Fibroblast of skin of left biceps (primary cell): Measurements from ENCODE around the gene OR1M1.
"Not testable (repeated sequence)": the region's sequence is repeated elsewhere in the genome, so short reads cannot be mapped to it uniquely, and the experiment has no call there.

Source experiments
- DNase-seq, 2 experiments: peaks; one replicate each; pipeline ENCODE4 v3.0.0-alpha.2; 2013; ENCODE audit warnings: low read depth in 2 of 2

OR1M1 gene, protein sequence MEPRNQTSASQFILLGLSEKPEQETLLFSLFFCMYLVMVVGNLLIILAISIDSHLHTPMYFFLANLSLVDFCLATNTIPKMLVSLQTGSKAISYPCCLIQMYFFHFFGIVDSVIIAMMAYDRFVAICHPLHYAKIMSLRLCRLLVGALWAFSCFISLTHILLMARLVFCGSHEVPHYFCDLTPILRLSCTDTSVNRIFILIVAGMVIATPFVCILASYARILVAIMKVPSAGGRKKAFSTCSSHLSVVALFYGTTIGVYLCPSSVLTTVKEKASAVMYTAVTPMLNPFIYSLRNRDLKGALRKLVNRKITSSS

DNA sequence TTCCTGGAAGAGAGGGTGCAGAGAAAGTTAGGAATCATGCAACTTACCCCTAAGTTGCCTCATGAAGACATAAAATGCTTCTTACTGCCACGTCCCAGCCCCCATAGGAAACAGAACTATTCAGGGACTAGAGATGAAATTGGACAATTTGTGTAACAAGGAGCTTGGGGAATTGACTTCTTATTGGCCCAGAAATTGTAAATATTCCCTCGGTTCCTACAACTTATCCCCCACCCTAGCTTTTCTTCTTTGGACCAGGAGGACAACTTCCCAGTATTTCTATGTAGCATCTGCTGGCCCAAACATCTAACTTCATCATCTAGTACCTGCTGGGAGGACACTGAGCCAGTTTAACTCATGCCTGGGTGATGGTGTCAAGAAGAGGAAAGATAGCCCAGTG, at the start of gene OR1M1:
Gene OR1M1 (plus strand): TSS at position 301 of the 400 bp plus-strand sequence. CDS start 6,184 bp downstream, outside the sequence.
- no peak for DNase-seq

DNA sequence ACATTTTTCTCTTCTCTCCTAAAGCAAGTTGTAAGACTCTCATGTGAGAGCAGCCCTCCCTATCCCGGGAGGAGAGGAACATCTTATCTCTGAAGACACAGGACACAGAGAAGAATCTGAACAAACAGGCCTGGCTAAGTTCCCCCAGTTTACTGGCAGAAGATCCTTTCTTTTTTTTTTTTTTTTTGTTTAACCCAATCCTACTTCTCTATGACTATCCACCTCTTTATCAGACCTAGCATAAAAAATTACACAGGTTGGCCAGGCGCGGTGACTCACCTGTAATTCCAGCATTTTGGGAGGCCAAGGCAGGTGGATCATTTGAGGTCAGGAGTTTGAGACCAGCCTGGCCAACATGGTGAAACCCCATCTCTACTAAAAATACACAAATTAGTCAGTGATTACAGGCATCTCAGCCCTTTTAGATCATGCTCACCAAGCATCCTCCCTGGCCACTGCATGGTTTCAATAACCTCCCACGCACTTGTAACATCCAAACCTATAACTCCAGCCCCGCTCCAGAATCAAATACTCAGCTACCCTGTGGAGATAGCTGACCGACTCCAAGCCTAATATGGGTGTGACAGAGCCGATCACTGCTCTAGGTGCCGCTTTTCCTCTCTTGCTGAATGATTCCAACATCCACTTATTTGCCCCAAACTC, 49.3 kb upstream of the OR1M1 start:
- no peak for DNase-seq

DNA sequence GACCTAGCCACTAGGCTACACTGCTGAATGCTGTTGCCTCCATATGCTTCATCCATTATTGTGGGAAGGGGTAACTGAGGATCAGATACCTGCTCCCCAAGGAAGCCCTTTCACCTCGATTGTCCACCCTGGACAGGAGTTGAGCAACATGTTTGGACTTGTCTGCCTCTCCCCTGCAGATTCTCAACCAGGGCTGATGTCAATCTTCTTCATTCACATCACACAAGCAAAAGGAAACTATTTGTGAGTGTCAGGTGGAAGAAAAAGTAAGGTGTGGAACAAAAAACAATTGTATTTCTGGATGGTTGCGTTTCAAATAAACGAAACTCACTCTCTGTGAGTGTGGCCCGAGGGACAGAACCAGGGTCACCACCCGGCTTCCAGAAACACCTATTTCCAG, 47.1 kb upstream of the OR1M1 start:
- DNase-seq = no peak

DNA sequence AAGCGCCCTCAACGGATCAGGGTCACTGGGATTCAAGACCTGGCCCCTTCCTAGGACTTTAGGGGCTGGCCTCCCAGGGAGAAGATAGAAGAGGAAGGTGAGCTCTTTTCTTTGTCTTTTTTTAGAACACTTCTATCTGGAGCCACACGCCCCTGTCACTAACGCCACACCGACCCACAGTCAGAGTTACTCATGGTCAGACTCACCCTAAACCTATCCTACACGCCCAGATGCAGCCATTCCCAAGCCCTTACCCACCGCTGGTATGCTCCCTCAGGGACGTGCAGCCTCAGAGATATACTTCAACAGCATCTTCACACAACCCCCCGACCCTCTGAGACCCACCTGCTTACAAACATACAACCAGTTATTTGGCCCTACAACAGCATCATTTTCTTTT, 46.7 kb upstream of the OR1M1 start:
- DNase-seq = no peak

DNA sequence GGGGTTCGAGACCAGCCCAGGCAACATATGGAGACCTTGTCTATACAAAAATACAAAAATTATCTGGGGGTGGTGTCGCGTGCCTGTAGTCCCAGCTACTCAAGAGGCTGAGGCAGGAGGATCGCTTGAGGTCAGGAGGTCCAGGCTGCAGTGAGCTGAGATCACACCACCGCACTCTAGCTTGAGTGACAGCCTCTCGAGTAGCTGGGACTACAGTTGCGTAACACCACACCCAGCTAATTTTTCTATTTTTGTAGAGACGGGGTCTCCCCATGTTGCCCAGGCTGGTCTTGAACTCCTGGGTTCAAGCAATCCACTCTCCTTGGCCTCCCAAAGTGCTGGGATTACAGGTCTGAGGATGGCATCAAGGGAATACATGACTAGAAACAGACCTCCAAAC, 45.8 kb upstream of the OR1M1 start:
- no peak for DNase-seq

DNA sequence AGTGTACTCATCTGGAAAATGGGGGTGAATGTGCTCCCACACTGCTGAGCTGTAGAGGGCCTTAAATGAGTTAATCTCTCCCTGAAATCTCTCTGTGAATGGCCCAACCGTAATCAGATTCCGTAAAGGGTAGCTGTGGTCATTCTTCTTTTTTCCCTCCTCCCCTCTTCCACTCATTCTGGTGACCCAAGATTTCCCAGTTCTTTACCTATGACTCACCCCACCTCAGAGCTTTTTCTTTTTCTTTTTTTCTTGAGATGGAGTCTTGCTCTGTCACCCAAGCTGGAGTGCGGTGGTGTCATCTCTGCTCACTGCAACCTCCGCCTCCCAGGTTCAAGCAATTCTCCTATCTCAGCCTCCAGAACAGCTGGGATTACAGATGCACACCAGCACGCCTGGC, 43.3 kb upstream of the OR1M1 start:
- DNase-seq = no peak

DNA sequence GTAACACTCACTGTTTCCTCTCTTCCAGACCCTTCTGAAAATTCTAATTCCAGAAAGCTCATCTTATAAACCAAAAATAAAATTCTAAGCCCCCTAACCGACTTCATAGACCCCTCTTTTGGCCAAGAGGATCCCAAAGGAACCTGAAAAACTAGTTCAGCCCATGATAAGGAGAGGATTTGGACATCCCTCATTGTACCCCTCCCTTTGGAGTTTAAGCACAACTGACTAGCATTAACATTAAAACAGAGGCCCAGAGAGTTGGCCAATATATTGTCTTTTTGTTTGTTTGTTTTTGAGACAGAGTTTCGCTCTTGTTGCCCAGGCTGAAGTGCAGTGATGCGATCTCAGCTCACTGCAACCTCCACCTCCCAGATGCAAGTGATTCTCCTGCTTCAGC, 42.4 kb upstream of the OR1M1 start:
- no peak for DNase-seq

DNA sequence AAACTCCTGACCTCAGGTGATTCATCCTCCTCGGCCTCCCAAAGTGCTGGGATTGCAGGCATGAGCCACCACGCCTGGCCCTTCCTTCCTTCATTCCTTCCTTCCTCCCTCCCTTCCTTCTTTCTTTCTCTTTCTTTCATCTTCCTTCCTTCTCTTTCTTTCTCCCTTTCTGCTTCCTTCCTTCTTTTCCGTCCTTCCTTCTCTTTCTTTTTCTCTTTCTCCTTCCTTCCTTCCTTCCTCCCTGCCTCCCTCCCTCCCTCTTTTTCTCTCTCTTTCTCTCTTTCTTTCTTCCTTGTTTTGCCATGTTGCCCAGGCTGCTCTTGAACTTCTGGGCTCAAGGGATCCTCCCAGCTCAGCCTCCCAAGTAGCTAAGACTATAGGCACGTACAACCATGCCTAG, 40.2 kb upstream of the OR1M1 start:
- DNase-seq = no peak

DNA sequence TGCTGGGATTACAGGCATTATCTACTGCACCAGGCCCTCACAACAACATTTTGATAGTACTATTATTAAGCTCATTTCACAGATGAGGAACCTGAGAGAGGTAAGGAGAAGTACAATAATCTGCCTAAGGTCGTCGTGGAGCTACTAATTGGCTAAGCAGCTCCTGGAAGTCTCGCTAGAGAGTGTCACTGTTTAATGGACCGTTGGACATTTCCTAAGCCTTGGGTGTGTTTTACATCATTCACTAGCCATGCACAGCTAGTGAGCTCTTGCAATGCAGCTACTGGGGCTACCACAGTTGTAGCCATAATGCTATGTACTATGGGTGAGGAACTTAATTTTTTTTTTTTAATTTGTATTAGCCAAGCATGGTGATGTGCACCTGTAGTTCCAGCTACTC, 34.0 kb upstream of the OR1M1 start:
- DNase-seq = no peak

DNA sequence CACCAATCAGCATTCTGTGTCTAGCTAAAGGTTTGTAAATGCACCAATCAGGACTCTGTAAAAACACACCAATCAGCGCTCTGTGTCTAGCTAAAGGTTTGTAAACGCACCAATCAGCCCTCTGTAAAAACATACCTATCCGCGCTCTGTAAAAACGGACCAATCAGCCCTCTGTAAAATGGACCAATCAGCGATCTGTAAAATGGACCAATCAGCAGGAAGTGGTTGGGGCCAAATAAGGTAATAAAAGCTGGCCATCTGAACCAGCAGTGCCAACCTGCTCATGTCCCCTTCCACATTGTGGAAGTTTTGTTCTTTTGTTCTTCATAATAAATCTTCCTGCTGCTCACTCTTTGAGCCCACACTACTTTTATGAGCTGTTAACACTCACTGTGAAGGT, 33.2 kb upstream of the OR1M1 start:
- not testable (repeated sequence) for DNase-seq

DNA sequence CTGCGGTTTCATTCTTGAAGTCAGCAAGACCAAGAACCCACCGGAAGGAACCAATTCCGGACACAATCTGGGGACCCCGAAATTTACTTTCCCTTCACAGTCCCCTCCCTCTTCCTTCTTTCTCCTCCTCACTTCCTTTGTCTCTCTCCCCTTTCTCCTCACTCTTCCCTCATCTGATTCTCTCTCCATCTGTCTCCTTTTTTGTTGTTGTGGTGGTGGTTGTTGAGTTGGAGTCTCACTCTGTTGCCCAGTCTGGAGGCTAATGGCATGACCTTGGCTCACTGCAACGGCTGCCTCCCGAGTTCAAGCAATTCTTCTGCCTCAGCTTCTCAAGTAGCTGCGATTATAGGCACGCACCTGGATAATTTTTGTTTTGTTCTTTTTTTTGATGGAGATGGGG, 32.7 kb upstream of the OR1M1 start:
- no peak for DNase-seq

DNA sequence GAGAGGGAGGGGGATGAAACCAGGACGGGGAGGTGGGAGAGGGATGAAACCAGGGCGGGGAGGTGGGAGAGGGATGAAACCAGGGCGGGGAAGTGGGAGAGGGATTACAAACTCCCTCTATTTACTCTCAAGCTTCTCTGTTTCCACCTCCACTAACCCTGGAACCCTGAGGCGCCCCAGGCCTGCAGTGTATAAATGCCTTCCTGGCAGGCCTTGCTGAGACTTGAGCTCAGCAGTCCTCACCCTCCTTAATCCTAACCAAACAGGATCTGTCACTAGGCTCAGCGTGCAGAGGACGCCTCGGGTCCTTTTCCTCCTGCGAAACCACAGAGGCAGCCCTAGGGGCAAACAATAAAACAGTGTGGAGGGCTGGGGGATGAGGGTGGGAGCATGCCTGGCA, 32.1 kb upstream of the OR1M1 start:
- no peak for DNase-seq

DNA sequence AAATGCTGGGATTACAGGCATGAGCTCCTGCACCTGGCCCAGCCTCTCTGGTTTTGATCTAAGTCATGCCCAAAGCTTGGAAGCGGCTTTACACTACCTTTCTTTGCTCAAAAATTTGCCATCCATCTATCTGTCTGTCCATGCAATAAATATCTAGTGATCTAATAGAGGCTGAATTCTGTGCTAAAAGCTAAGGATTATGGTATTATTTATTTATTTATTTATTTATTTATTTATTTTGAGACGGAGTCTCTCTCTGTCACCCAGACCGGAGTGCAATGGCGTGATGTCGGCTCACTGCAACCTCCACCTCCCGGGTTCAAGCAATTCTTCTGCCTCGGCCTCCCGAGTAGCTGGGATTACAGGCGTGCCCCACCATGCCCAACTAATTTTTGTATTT, 30.7 kb upstream of the OR1M1 start:
- not testable (repeated sequence) for DNase-seq

DNA sequence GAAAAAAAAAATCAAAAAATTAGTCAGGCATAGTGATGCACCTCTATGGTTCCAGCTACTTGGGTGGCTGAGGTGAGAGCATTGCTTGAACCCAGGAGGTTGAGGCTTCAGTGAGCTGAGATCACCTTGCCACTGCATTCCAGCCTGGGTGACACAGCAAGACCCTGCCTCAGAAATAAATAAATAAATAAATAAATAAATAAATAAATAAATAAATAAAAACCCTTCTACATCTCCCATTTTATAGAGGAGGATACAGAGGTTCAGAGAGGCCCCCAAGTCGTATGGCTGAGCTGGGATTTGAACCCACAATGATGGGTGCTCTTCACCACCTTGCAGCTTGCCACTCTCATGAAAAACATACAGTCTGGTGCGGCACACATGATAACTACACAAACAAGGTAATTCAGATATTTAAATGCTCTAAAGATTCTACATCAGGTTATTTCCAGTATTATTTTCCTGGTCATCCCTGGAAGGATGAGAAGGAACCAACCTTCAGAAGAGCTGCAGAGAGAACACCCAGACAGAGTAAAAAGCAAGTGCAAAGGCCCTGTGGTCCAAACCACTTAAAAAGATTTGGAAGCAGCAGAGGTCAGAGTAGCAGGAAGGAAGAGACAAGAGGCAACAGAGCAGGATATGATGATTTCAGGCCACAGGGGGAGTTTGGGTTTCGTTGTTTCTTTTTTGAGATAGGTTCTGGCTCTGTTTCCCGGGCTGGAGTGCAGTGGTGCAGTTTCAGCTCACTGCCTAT, 29.2 kb upstream of the OR1M1 start:
- no peak for DNase-seq

DNA sequence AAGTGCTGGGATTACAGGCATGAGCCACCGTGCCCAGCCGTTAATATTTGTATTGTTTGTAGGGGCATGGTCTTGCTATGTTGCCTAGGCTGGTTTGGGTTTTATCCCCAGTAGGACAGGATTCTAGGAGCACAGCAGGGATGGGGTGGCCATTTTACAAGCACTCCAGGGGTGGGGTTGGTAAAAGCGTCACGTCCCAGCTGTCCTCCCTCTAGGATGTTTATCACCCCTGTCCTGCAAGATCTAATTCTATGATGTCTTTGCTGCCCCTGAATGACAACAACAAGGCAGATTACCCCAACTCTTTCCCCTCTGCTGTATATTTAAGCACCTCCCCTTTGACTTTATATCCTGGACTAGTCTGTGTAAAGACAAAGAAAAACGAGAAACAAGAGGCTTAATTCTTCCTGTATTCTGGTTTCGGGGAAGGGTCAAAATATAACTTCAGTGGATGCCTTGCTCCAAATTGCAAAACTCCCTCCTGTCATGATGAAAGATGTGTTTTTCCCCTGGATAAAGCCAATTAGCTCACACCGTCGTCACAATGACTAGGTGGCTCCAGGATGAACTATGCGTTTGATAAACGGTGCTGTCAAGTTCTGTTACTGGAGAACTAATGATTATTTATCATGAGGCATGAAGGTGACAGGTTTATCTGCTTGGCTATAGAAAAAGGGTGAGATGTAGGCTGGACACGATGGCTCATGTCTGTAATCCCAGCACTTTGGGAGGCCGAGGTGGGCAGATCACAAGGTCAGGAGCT, 27.8 kb upstream of the OR1M1 start:
- DNase-seq = no peak

DNA sequence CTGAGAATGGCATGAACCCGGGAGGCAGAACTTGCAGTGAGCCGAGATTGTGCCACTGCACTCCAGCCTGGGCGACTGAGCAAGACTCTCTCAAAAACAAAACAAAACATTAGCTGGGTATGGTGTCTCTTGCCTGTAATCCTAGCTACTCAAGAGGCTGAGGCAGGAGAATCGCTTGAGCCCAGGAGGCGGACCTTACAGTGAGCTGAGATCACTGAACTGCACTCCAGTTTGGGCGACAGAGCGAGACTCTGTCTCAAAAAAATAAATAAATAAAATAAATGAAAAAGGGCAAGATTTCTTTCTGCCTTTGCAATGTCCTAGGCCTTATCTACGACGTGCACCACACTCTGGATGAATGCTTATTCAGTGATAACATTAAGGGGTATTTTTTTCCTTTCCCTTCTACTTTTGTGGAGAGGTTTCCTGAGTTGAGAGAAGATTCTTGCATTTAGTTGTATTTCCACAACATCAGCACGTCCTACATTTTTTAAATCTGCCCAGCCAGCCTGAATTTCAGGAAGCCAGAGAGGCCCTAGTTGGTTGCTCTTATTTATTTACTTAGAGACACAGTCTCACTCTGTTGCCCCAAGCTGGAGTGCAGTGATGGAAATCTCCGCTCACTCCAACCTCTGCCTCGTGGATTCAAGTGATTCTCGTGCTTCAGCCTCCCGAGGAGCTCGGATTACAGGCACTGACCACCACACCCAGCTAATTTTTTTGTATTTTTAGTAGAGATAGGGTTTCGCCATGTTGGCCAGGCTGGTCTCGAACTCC, 26.1 kb upstream of the OR1M1 start:
- DNase-seq = no peak

DNA sequence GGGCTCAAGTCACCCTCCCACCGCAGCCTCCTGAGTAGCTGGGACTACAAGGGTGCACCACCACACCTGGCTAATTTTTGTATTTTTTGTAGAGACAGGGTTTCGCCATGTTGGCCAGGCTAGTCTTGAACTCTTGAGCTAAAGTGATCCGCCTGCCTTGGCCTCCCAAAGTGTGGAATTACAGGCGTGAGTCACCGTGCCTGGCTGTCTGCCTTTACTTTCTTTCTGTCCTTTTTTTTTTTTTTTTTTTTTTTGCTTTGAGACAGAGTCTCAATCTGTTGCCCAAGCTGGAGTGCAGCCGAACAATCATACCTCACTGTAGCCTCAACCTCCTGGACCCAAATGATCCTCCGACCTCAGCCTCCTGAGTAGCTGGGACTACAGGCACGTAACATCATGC, 25.0 kb upstream of the OR1M1 start:
- DNase-seq = no peak

DNA sequence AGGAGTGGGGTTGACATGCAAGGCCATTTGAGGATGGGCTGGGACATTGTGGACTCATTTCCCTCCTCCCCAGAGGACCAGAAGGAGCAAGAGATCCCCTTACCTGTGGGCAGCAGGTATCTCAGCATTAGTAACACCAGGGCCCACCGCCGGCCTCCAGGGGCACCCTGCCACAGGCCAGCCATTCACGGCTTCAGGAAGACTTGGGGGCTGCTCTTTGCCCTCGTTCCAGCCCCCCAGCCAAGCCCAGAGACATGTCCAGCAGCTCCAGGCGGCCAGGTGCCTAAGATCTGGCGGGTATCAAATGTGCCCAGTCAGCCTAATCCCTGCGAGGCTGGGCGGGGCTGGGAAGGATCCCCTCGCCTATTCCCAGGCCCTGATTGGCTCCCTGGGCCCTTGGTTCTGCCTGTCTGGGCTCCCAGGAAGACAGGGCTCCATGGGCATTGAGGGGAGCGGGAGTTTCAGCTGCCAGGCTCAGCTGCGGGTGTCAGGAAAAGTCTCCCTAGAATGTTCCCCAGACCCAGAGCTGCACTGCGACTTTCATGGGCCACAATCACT, 21.3 kb upstream of the OR1M1 start:
- no peak for DNase-seq

DNA sequence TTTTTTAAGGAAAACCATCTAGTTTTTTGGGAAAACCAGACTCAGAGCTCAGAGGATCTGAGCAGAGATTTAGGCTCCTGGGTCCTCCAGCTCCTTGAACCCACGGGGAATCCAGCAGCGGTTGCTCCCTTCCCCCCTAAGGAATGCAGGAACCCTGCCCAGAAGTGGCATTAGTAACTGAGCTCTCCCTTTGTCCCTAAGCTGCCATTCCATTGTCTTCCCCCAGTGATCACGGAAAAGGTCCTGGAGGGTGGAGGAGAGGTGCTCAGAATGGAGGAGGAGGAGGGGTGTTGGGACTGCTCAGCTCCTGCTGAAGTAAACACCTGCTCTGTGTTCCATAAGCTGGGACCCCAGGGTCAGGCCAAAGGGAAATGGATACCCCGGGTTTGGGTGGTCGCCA, 16.8 kb upstream of the OR1M1 start:
- DNase-seq = no peak

DNA sequence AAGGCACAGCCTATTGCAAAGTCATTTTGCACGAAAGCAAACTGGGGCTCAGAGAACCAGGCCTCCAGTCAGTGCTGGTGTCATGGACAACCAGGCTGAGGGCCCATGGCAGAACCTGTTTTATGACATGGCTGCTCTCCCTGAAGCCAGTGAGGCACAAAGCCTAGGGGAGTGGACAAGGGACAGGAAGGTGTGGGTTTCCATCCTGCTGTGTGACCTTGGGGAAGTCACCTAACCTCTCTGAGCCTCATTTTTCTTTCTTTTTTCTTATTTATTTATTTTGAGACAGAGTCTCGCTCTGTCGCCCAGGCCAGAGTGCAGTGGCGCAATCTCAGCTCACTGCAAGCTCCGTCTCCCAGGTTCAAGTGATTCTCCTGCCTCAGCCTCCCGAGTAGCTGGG, 15.1 kb upstream of the OR1M1 start:
- DNase-seq = not testable (repeated sequence)

DNA sequence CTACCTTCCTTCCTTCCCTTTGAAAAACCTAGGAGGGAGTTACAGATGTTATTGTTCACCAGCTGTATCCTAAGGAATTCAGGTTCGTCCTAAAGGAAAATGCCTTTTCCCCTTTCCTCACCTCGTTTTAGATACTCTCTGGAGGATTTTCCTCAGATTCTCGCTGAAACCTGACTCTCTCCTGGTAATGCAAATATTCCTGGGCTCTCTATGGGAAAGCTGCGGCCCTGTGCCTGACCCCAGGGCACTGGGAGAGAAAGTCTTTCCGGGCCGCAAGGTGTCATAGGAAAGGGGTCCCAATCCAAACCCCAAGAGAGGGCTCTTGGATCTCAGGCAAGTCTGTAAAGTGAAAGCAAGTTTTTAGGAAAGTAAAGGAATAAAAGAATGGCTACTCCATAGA, 13.1 kb upstream of the OR1M1 start:
- DNase-seq = no peak
